Endothelial cell of umbilical vein (primary cell): Measurements from ENCODE around the gene GANC. TPM values are rescaled to one million over a fixed set of nuclear protein-coding genes. Genes with fewer than 3 reads are reported as not detected.

Experiments used
- BruUV-seq: library from RNA; stranded (reverse); fragments of 400-500 nt; replicated peaks from 2 replicates; lab custom pipeline; 2021; lab: Mats Ljungman, UMichigan
- CTCF ChIA-PET: fragments of 300-600, 350-600 bp; sonication (Branson Sonifier 250); formaldehyde crosslinking; loops from one replicate; lab custom pipeline; 2021; ENCODE audit warnings: antibody characterized with exemption, inconsistent platforms; lab: Charles Lee
- POLR2A ChIA-PET: fragments of 300-600, 350-600 bp; sonication (Branson Sonifier 250); formaldehyde crosslinking; loops from one replicate; lab custom pipeline; 2021; ENCODE audit warnings: antibody characterized with exemption, inconsistent platforms; lab: Charles Lee
- DNase-seq: peaks from one replicate; pipeline ENCODE4 v3.0.0-alpha.2; 2011; ENCODE audit warnings: low read depth, low spot score
- FAIRE-seq: peaks from 2 replicates; lab custom pipeline; 2011; peaks lifted over from hg19 to GRCh38; lab: Jason Lieb, UNC
- H2AFZ ChIP-seq: 2 replicates; pipeline ENCODE4 v1.6.0; 2012; ENCODE audit warnings: low read depth, low read length, control low read depth, inconsistent platforms
- H3K27ac ChIP-seq: 2 replicates; pipeline ENCODE4 v1.5.1; 2011; ENCODE audit warnings: low read depth, mild to moderate bottlenecking, control low read depth, low read length, moderate library complexity; ENCODE audit not compliant: insufficient read depth
- H3K27me3 ChIP-seq, 2 experiments: 2 replicates each; pipeline versions ENCODE4 v1.6.0 to v1.6.1; 2011; ENCODE audit warnings: low read length in 2 of 2, mixed read lengths in 1 of 2; ENCODE audit not compliant: control insufficient read depth in 2 of 2, insufficient read depth in 2 of 2
- H3K36me3 ChIP-seq, 2 experiments: 2 replicates in 1 of 2; 3 replicates in 1 of 2; pipeline ENCODE4 v1.5.1; 2011; ENCODE audit warnings: low read length in 2 of 2, mild to moderate bottlenecking in 1 of 2, moderate library complexity in 1 of 2; ENCODE audit not compliant: control insufficient read depth in 2 of 2, insufficient read depth in 2 of 2; ENCODE audit errors: extremely low read depth in 1 of 2
- H3K4me1 ChIP-seq: 3 replicates; pipeline ENCODE4 v1.5.1; 2011; ENCODE audit warnings: mild to moderate bottlenecking, low read length; ENCODE audit not compliant: control insufficient read depth, insufficient read depth; ENCODE audit errors: extremely low read depth
- H3K4me2 ChIP-seq: 2 replicates; pipeline ENCODE4 v1.6.1; 2011; ENCODE audit warnings: low read length, control low read depth, mixed read lengths; ENCODE audit not compliant: insufficient read depth
- H3K4me3 ChIP-seq, 3 experiments: fragments of 200-600 bp in 1 of 3; sonication (generic), shearing (Covaris generic) in 1 of 3; replicated peaks in 1 of 3; 2 replicates each; pipeline ENCODE4 v1.5.1; 2011 to 2016; ENCODE audit warnings: control low read depth in 3 of 3, low read length in 3 of 3, mild to moderate bottlenecking in 2 of 3, inconsistent platforms in 1 of 3, low read depth in 1 of 3, moderate library complexity in 1 of 3; ENCODE audit not compliant: insufficient read depth in 1 of 3
- H3K79me2 ChIP-seq: 2 replicates; pipeline ENCODE4 v1.6.0; 2012; ENCODE audit warnings: low read length, inconsistent platforms; ENCODE audit not compliant: control insufficient read depth, insufficient read depth
- H3K9ac ChIP-seq: replicated peaks from 2 replicates; pipeline ENCODE3; 2011; ENCODE audit warnings: low read length, control low read depth; ENCODE audit not compliant: insufficient read depth; ENCODE audit errors: extremely low read depth
- H3K9me1 ChIP-seq: replicated peaks from 3 replicates; pipeline ENCODE4 v1.6.0; 2011; ENCODE audit warnings: mild to moderate bottlenecking, low read length; ENCODE audit not compliant: control insufficient read depth, insufficient read depth; ENCODE audit errors: extremely low read depth
- H3K9me3 ChIP-seq: replicated peaks from 2 replicates; pipeline ENCODE4 v1.5.1; 2012; ENCODE audit warnings: low read length, inconsistent platforms; ENCODE audit not compliant: control insufficient read depth, insufficient read depth
- H4K20me1 ChIP-seq: replicated peaks from 2 replicates; pipeline ENCODE3; 2011; ENCODE audit warnings: mild to moderate bottlenecking, low read length; ENCODE audit not compliant: control insufficient read depth, insufficient read depth; ENCODE audit errors: extremely low read depth
- EZH2 ChIP-seq: IDR thresholded peaks from 2 replicates; pipeline ENCODE4 v1.6.1; 2012; ENCODE audit warnings: borderline replicate concordance, low read depth, mild to moderate bottlenecking, moderate library complexity, low read length, inconsistent platforms; ENCODE audit not compliant: severe bottlenecking
- FOS ChIP-seq: IDR thresholded peaks from 2 replicates; pipeline ENCODE4 v1.6.1; 2011; ENCODE audit warnings: mild to moderate bottlenecking, low read length, moderate library complexity, borderline replicate concordance; ENCODE audit not compliant: insufficient read depth
- GATA2 ChIP-seq: IDR thresholded peaks from 2 replicates; pipeline ENCODE4 v1.7.0; 2011; ENCODE audit warnings: low read depth, mild to moderate bottlenecking, moderate library complexity, mixed read lengths, low read length; ENCODE audit not compliant: insufficient read length, insufficient read depth
- JUN ChIP-seq: IDR thresholded peaks from 2 replicates; pipeline ENCODE4 v1.6.1; 2011; ENCODE audit warnings: borderline replicate concordance, low read depth; ENCODE audit not compliant: insufficient read length, insufficient read depth
- MYC ChIP-seq: IDR thresholded peaks from one replicate; pipeline ENCODE4 v1.6.1; 2011; ENCODE audit warnings: mild to moderate bottlenecking, low read depth, low read length
- POLR2A ChIP-seq: IDR thresholded peaks from 2 replicates; pipeline ENCODE4 v1.6.1; 2012; ENCODE audit warnings: low read depth, mild to moderate bottlenecking, control low read depth, low read length
- POLR2AphosphoS5 ChIP-seq: IDR thresholded peaks from 2 replicates; pipeline ENCODE4 v1.6.1; 2012; ENCODE audit warnings: low read depth, mild to moderate bottlenecking, control low read depth, low read length, moderate library complexity; ENCODE audit not compliant: insufficient read depth
- dilution Hi-C: fragments of 300-500 bp; cut with MboI; formaldehyde crosslinking; loops from one replicate; pipeline ENCODE4 v1.15.0; 2019; ENCODE audit warnings: low sequenced_read_pairs; ENCODE audit not compliant: extremely low pct_ligation_motif_present
- intact Hi-C: fragments of 100-400 bp; cut with micrococcal nuclease; formaldehyde crosslinking; loops from one replicate; pipeline ENCODE4 v1.10.0; 2022
- polyA plus RNA-seq, 4 experiments: library from polyadenylated mRNA; depleted of rRNA in 3 of 4; stranded (reverse) in 3 of 4; unstranded in 1 of 4; fragments of >200 nt; gene quantifications; 2 replicates each; pipeline versions ENCODE4 v1.2.1 to v1.2.3, GENCODE V29; 2011 to 2012; ENCODE audit warnings: missing spikeins in 1 of 4
- total RNA-seq: library from RNA; stranded (reverse); gene quantifications from 2 replicates; pipeline ENCODE4 v1.2.3, GENCODE V29; 2021
- TF ChIP-seq, protein P1 (sequence below): IDR thresholded peaks from 2 replicates; pipeline ENCODE4 v1.6.1; 2011; ENCODE audit not compliant: insufficient read depth, insufficient read length
- TF ChIP-seq, protein P2 (sequence below), 2 donors: IDR thresholded peaks; 1 replicate in 1 of 2; 2 replicates in 1 of 2; pipeline ENCODE4 v1.5.1; 2011; ENCODE audit warnings: low read length in 2 of 2, mild to moderate bottlenecking in 2 of 2, moderate library complexity in 2 of 2, control low read depth in 1 of 2, inconsistent platforms in 1 of 2, low read depth in 1 of 2; ENCODE audit not compliant: insufficient read depth in 1 of 2; ENCODE audit errors: extremely low read depth in 1 of 2

The GANC gene
- total and polyA plus RNA-seq, 2 donors (not counting 3 experiments of a cell fraction or from before 2014, with no cell fraction given) = 8.5 to 17.8 TPM

DNA sequence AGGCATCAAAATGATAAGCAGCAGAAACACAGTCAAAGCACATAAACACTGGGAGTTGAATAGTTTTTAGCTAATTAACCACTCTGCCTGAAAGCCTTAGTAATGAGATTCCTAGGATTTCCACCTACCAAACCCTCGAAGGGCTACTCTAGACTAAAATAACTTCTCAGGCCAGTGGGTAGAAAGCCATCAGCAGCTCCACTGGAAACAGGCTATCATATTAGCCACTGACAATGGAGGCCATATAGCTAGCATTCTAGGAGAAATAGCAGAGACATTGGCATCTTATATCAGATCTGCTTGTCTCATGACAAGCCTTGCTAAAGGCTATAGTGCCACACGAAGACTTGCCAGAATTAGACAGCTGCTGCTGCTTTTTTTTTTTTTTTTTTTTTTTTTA is 81.8 kb downstream of the GANC start:
- POLR2A ChIA-PET = no interaction called here
- no peak overlapping the region for H3K4me2 ChIP-seq
- no peaks in the 10 kb centered on the region for H3K9me1 ChIP-seq
- H3K9ac ChIP-seq = no peak overlapping the region
- H3K4me1 ChIP-seq = no peaks in the 10 kb centered on the region
- CTCF ChIA-PET = interaction anchor here (0.7 to 1.3 kb wide), 2 partner anchors 30 to 58 kb away, joined by 3 to 5 read pairs; no protein-coding TSS in a partner anchor
- no peak for DNase-seq
- no peak for FAIRE-seq
- dilution Hi-C loops = no loop called here
- intact Hi-C loops = no loop called here
- no peak overlapping the region for H2AFZ ChIP-seq
- TF ChIP-seq JUN = no peak
- TF ChIP-seq MYC = no peak
- TF ChIP-seq, protein P1, sequence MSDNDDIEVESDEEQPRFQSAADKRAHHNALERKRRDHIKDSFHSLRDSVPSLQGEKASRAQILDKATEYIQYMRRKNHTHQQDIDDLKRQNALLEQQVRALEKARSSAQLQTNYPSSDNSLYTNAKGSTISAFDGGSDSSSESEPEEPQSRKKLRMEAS = no peak
- TF ChIP-seq, protein P2, sequence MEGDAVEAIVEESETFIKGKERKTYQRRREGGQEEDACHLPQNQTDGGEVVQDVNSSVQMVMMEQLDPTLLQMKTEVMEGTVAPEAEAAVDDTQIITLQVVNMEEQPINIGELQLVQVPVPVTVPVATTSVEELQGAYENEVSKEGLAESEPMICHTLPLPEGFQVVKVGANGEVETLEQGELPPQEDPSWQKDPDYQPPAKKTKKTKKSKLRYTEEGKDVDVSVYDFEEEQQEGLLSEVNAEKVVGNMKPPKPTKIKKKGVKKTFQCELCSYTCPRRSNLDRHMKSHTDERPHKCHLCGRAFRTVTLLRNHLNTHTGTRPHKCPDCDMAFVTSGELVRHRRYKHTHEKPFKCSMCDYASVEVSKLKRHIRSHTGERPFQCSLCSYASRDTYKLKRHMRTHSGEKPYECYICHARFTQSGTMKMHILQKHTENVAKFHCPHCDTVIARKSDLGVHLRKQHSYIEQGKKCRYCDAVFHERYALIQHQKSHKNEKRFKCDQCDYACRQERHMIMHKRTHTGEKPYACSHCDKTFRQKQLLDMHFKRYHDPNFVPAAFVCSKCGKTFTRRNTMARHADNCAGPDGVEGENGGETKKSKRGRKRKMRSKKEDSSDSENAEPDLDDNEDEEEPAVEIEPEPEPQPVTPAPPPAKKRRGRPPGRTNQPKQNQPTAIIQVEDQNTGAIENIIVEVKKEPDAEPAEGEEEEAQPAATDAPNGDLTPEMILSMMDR (IDR thresholded peaks at IDR 0.05; ENCODE audit: extremely low read depth in 1 of 2, insufficient read depth in 1 of 2, low read depth in 1 of 2, low read length in 2 of 2) = no peak
- TF ChIP-seq EZH2 = no peak
- no peak for TF ChIP-seq POLR2AphosphoS5
- TF ChIP-seq FOS = no peak
- TF ChIP-seq POLR2A = no peak
- no peak for TF ChIP-seq GATA2
- H3K36me3 ChIP-seq = no peaks in the 10 kb centered on the region
- no peaks in the 10 kb centered on the region for H4K20me1 ChIP-seq
- no TSS peak for BruUV-seq
- no peak overlapping the region for H3K4me3 ChIP-seq
- no peak overlapping the region for H3K27ac ChIP-seq
- no peaks in the 10 kb centered on the region for H3K9me3 ChIP-seq
- no peaks in the 10 kb centered on the region for H3K79me2 ChIP-seq
- no peaks in the 10 kb centered on the region for H3K27me3 ChIP-seq
